ENCODE data around the gene LGALS3BP. TPM values are rescaled to one million over a fixed set of nuclear protein-coding genes. Genes with fewer than 3 reads are reported as not detected.

Gene LGALS3BP
- total and polyA plus RNA-seq, 2 of the 8 experiments (the other 6 are each of a cell fraction or from before 2014, with no cell fraction given): 56.1 to 61.6 TPM

DNA sequence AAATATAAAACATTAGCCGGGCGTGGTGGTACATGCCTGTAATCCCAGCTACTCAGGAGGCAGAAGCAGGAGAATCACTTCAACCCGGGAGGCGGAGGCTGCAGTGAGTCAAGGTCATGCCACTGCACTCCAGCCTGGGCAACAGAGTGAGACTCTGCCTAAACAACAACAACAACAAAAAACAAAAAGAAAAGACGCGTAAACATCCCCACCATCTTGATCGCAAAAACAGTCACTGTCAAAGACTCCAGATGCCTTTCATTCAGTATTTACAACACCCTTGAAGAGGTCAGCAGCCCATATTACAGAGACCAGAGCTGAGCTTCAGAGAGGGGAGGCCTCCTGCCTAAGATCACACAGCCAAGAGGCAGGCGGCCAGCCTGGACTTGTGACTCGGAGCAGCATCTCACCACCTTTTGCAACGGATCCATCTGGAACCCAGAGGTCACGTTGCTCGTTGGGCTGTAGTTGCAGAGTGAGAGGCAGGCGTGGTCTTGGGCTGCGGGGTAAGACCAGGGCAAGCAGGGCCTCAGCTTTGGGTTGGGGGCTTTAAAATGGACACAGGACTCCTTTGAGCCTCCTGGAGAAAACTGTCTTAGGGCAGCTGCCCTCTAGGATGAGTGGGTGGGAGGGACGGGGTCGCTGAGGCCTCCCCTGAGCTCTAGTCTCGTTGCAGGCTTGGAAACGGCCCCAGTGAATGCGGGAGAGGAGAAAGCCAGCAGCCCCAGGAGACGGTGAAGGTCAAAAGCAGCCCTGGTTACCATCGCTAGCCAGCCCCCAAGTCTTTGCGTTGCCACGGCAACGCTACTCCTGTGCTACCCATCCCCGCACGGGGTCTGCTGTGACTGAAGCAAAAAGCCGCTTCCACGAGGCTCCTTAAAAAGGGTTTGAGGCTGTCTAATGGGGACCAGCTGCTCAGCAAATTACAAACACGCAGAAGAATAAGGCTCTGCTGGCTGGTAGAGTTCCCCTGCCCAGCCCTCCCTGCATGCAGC lies 26.1 kb downstream of the LGALS3BP start:
- Histone ChIP-seq H3K4ac (replicated peaks; ENCODE audit: insufficient read length, low read depth, low read length) (no peak overlapping the region), H3K9ac (replicated peaks in 1 of 4; ENCODE audit: extremely low read depth in 1 of 4, low read depth in 3 of 4, low read length in 3 of 4) (no peak overlapping the region), H2AFZ (ENCODE audit: low read length) (no peak overlapping the region), H3K4me3 (ENCODE audit: extremely low read depth in 1 of 4, insufficient read depth in 2 of 4, low read depth in 3 of 4, low read length in 4 of 4) (no peak overlapping the region), H4K5ac (ENCODE audit: insufficient read length, low read depth, low read length) (no peak overlapping the region), H2BK20ac (ENCODE audit: low read length) (no peak overlapping the region), H2AK5ac (ENCODE audit: low read depth, low read length) (no peak overlapping the region), H3K27me3 (replicated peaks in 1 of 4; ENCODE audit: control insufficient read depth in 3 of 4, extremely low read depth in 1 of 4, insufficient read depth in 3 of 4, low read length in 3 of 4) (no peaks in the 10 kb centered on the region), H3K4me1 (replicated peaks in 1 of 4; ENCODE audit: control insufficient read depth in 3 of 4, insufficient read depth in 4 of 4, low read length in 3 of 4) (peaks cover 0 to 7% (median under 1%) of the 10 kb centered on the region in 4 experiments; a peak in 3 of 7 replicates), H3K79me2 (ENCODE audit: control insufficient read depth in 1 of 2, insufficient read depth in 2 of 2, low read length in 2 of 2) (no peaks in the 10 kb centered on the region), H4K91ac (replicated peaks; ENCODE audit: insufficient read length, low read length) (no peak overlapping the region), H3K27ac (ENCODE audit: low read depth, low read length) (no peak overlapping the region), H4K8ac (ENCODE audit: extremely low read depth, insufficient read depth, low read length) (peak overlapping the region; percentile 75), H2BK120ac (replicated peaks; ENCODE audit: low read depth, low read length) (no peak overlapping the region), H3K14ac (ENCODE audit: insufficient read length) (no peak overlapping the region), H4K20me1 (replicated peaks in 1 of 2; ENCODE audit: control insufficient read depth in 1 of 2, insufficient read depth in 2 of 2, low read length in 2 of 2) (no peaks in the 10 kb centered on the region), H3K4me2 (ENCODE audit: insufficient read depth in 1 of 2, low read depth in 2 of 2, low read length in 2 of 2) (no peak overlapping the region), H3K23ac (ENCODE audit: insufficient read length) (no peak overlapping the region), H2BK15ac (ENCODE audit: low read length) (no peak overlapping the region), H3K79me1 (ENCODE audit: low read depth, low read length) (no peaks in the 10 kb centered on the region), H3K23me2 (ENCODE audit: low read depth, low read length) (0 out of 2 replicates have a peak, but pooled peaks cover 1% of the 10 kb centered on the region), H3K36me3 (ENCODE audit: control insufficient read depth in 2 of 4, insufficient read depth in 4 of 4, low read length in 3 of 4) (no peaks in the 10 kb centered on the region), H2BK12ac (ENCODE audit: low read depth, low read length) (no peak overlapping the region), H3K56ac (replicated peaks; ENCODE audit: insufficient read length, low read depth, low read length) (no peak overlapping the region), H3K18ac (ENCODE audit: extremely low read depth, low read length) (no peak overlapping the region), H2BK5ac (ENCODE audit: low read depth, low read length) (no peak overlapping the region), H3K9me3 (ENCODE audit: insufficient read depth in 2 of 2, low read depth in 1 of 2, low read length in 1 of 2) (peaks cover 10 to 15% of the 10 kb centered on the region in 2 experiments; a peak in 3 of 4 replicates)
- WGBS, 2 experiments (ENCODE audit: extremely low coverage in 1 of 2, insufficient coverage in 1 of 2, insufficient read length in 1 of 2, insufficient replicate concordance in 2 of 2, low coverage in 1 of 2, low lambda C conversion rate in 2 of 2, missing lambda C conversion rate in 1 of 2): 84% methylated on average over 25 of the region's 29 CpGs; no CpG with 5 or more reads in 1 of the 2 experiments
- DNase-seq (ENCODE audit: low read depth in 1 of 2, low spot score in 2 of 2) (no peak), FAIRE-seq (no peak)
- POLR2A ChIA-PET (ENCODE audit: partially characterized antibody): interaction anchor here (3.3 kb wide), 1 partner anchor 12 kb away, joined by 10 read pairs; no protein-coding TSS in a partner anchor
- CTCF ChIA-PET (ENCODE audit: partially characterized antibody): interaction anchor here (0.7 to 4.2 kb wide), 8 partner anchors 9 to 88 kb away, joined by 3 to 18 read pairs (median 6); no protein-coding TSS in a partner anchor
- TF ChIP-seq JUN (IDR thresholded peaks at IDR 0.05; ENCODE audit: low read depth, low read length) (no peak), KDM1A (IDR thresholded peaks at IDR 0.05; ENCODE audit: borderline replicate concordance, low read length) (no peak), BRCA1 (IDR thresholded peaks at IDR 0.05; ENCODE audit: low read depth, low read length) (no peak), RAD21 (IDR thresholded peaks at IDR 0.05 in 1 of 2, conservative IDR thresholded peaks at IDR 0.05 in 1 of 2; ENCODE audit: low read depth in 2 of 2, low read length in 2 of 2) (no peak), SRF (IDR thresholded peaks at IDR 0.05; ENCODE audit: low read depth, low read length) (no peak), BACH1 (IDR thresholded peaks at IDR 0.05; ENCODE audit: low read length) (no peak)
- TF ChIP-seq, protein P1, sequence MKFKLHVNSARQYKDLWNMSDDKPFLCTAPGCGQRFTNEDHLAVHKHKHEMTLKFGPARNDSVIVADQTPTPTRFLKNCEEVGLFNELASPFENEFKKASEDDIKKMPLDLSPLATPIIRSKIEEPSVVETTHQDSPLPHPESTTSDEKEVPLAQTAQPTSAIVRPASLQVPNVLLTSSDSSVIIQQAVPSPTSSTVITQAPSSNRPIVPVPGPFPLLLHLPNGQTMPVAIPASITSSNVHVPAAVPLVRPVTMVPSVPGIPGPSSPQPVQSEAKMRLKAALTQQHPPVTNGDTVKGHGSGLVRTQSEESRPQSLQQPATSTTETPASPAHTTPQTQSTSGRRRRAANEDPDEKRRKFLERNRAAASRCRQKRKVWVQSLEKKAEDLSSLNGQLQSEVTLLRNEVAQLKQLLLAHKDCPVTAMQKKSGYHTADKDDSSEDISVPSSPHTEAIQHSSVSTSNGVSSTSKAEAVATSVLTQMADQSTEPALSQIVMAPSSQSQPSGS (IDR thresholded peaks at IDR 0.05; ENCODE audit: low read length): no peak

All from H1 (cell line).